HepG2 (cell line): ENCODE measurements around the gene IKZF3. TPM values are rescaled to one million over a fixed set of nuclear protein-coding genes. Genes with fewer than 3 reads are reported as not detected.

ENCODE experiments used
- GTF2F1 ChIP-seq: fragments of 150-350 bp; IDR thresholded peaks from 2 replicates; pipeline ENCODE4 v1.6.1; 2014; ENCODE audit warnings: low read length
- HIVEP1 ChIP-seq: sonication (generic); formaldehyde crosslinking; IDR thresholded peaks from 2 replicates; pipeline ENCODE4 v1.4.0; 2020; ENCODE audit warnings: mild to moderate bottlenecking, missing genetic modification reagents
- HMG20A ChIP-seq: IDR thresholded peaks from 2 replicates; pipeline ENCODE4 v1.6.1; 2016; ENCODE audit warnings: borderline replicate concordance
- KDM1A ChIP-seq: IDR thresholded peaks from 2 replicates; pipeline ENCODE4 v1.6.1; 2016; ENCODE audit warnings: missing compliant biosample characterization
- KLF16 ChIP-seq, 2 experiments: sonication (generic) in 1 of 2; formaldehyde crosslinking in 1 of 2; IDR thresholded peaks; 2 replicates each; pipeline versions ENCODE4 v1.6.1 to v1.8.0; 2016 to 2023; ENCODE audit warnings: missing genetic modification reagents in 2 of 2, missing compliant biosample characterization in 1 of 2
- MED1 ChIP-seq: sonication (generic); formaldehyde crosslinking; IDR thresholded peaks from 2 replicates; pipeline ENCODE4 v1.4.0; 2020; ENCODE audit warnings: missing genetic modification reagents
- MXD1 ChIP-seq: sonication (generic); formaldehyde crosslinking; IDR thresholded peaks from 2 replicates; pipeline ENCODE4 v1.4.0; 2020; ENCODE audit warnings: mild to moderate bottlenecking, missing genetic modification reagents
- NFIB ChIP-seq: sonication (generic); formaldehyde crosslinking; IDR thresholded peaks from 2 replicates; pipeline ENCODE4 v1.9.0; 2021; ENCODE audit warnings: missing genetic modification reagents, mild to moderate bottlenecking, borderline replicate concordance
- PRPF4 ChIP-seq: fragments of 200-400 bp; formaldehyde crosslinking; IDR thresholded peaks from 2 replicates; pipeline ENCODE4 v1.6.1; 2016; ENCODE audit warnings: low read length, low read depth; ENCODE audit not compliant: poor library complexity, severe bottlenecking
- U2AF2 ChIP-seq: fragments of 200-400 bp; formaldehyde crosslinking; IDR thresholded peaks from 2 replicates; pipeline ENCODE4 v1.6.1; 2017; ENCODE audit warnings: low read depth, mild to moderate bottlenecking, low read length
- ZHX2 ChIP-seq, 2 experiments: sonication (generic) in 1 of 2; formaldehyde crosslinking in 1 of 2; IDR thresholded peaks; 2 replicates each; pipeline versions ENCODE4 v1.6.1 to v1.9.0; 2014 to 2022; ENCODE audit warnings: antibody characterized with exemption in 1 of 2, borderline replicate concordance in 1 of 2, inconsistent platforms in 1 of 2, low read depth in 1 of 2, missing genetic modification reagents in 1 of 2
- ZNF24 ChIP-seq: fragments of 450-650 bp; IDR thresholded peaks from 2 replicates; pipeline ENCODE4 v1.6.1; 2017; ENCODE audit warnings: antibody characterized with exemption, mild to moderate bottlenecking
- ZNF263 ChIP-seq: sonication (generic); formaldehyde crosslinking; IDR thresholded peaks from 2 replicates; pipeline ENCODE4 v1.4.0; 2020; ENCODE audit warnings: missing genetic modification reagents
- ZNF407 ChIP-seq: sonication (generic); formaldehyde crosslinking; IDR thresholded peaks from one replicate; pipeline ENCODE4 v1.5.1; 2020; ENCODE audit warnings: mild to moderate bottlenecking, missing genetic modification reagents; ENCODE audit errors: not compliant biosample characterization
- ZNF672 ChIP-seq: sonication (generic); formaldehyde crosslinking; IDR thresholded peaks from 2 replicates; pipeline ENCODE4 v1.8.1; 2022; ENCODE audit warnings: missing genetic modification reagents
- polyA plus RNA-seq, 8 experiments: library from polyadenylated mRNA; depleted of rRNA in 3 of 8; stranded (reverse) in 7 of 8; unstranded in 1 of 8; fragments of >200 nt; fragmentation: Illumina TruSeq in 4 of 8; extraction: Trizol in 4 of 8; gene quantifications; 2 replicates each; pipeline versions ENCODE4 v1.2.1 to v1.2.3, GENCODE V29; 2011 to 2016; ENCODE audit warnings: low read depth in 4 of 8, missing spikeins in 1 of 8, mixed read lengths in 1 of 8; ENCODE audit not compliant: insufficient read depth in 1 of 8
- total RNA-seq, 5 experiments: library from RNA; depleted of rRNA; stranded (reverse); fragments of >200 nt; fragmentation: Illumina TruSeq; extraction: Trizol; gene quantifications; 2 replicates each; pipeline ENCODE4 v1.2.3, GENCODE V29; 2016; ENCODE audit warnings: low read depth in 1 of 5

IKZF3 gene
- total and polyA plus RNA-seq, 2 of the 13 experiments (the other 11 are each of a cell fraction or from before 2014, with no cell fraction given), result not detected

GRCh38 chr17:39753514-39754160 is 110.5 kb downstream of the IKZF3 start (continued):
- TF ChIP-seq NFIB (no peak), ZHX2 (IDR thresholded peaks at IDR 0.05; ENCODE audit: low read depth) (peak; percentile 9; the same call in 1 of the 2 replicates), ZHX2 (CRISPR knock-in tag; IDR thresholded peaks at IDR 0.05; ENCODE audit: borderline replicate concordance) (no peak), PRPF4 (no peak), KDM1A (CRISPR knock-in tag) (no peak), ZNF263 (CRISPR knock-in tag) (no peak; the same call in 1 of the 2 replicates), MXD1 (no peak), HMG20A (CRISPR knock-in tag) (no peak), ZNF672 (CRISPR knock-in tag) (no peak), ZNF407 (CRISPR knock-in tag) (no peak), KLF16 (CRISPR knock-in tag; IDR thresholded peaks at IDR 0.05) (0 out of 4 replicates have a peak, but pooled peaks of 1 of the 2 experiments have one; percentile 56), U2AF2 (no peak), GTF2F1 (no peak), MED1 (CRISPR knock-in tag) (no peak), ZNF24 (no peak), HIVEP1 (no peak)
